A549 treated with ZK216348 at 1 μM for 4 hours (cell line): Measurements from ENCODE around the gene WNT16. TPM values are rescaled to one million over a fixed set of nuclear protein-coding genes. Genes with fewer than 3 reads are reported as not detected.

Source experiments
- total RNA-seq: library from RNA; stranded (reverse); fragments of 200-300 nt; extraction: Qiagen RNA extraction; gene quantifications from 5 replicates; pipeline ENCODE4 v1.2.3, GENCODE V29; 2022; ENCODE audit warnings: low read depth

The WNT16 gene, protein sequence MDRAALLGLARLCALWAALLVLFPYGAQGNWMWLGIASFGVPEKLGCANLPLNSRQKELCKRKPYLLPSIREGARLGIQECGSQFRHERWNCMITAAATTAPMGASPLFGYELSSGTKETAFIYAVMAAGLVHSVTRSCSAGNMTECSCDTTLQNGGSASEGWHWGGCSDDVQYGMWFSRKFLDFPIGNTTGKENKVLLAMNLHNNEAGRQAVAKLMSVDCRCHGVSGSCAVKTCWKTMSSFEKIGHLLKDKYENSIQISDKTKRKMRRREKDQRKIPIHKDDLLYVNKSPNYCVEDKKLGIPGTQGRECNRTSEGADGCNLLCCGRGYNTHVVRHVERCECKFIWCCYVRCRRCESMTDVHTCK
- 0.07 to 0.19 TPM (median 0.13 TPM) in 4 of 5 replicates, not detected in the other for total RNA-seq

GRCh38 chr7:121328508-121329190 is at the start of gene WNT16:
Gene WNT16, plus strand, starts transcription at chr7:121329000. Its CDS starts 293 bp downstream, at chr7:121329293.

Other genes with a start within 250 kb of the WNT16 start
- gene FAM3C, start 67.3 kb downstream of the WNT16 start, total RNA-seq, result 30.2 to 44.2 TPM (median 39.0 TPM) in 5 replicates